Neural crest cell (in vitro differentiated cells): ENCODE results near the gene USP6NL. TPM values are rescaled to one million over a fixed set of nuclear protein-coding genes. Genes with fewer than 3 reads are reported as not detected.

Experiments
- DNase-seq: peaks from one replicate; pipeline ENCODE4 v3.0.0; 2021; ENCODE audit warnings: low read depth, mixed read lengths, low spot score
- H3K27ac Mint-ChIP-seq: one replicate; pipeline ENCODE4 v1.8.0; 2021; ENCODE audit warnings: mild to moderate bottlenecking, mixed read lengths; ENCODE audit not compliant: unreplicated experiment
- H3K27me3 Mint-ChIP-seq: 2 replicates; pipeline ENCODE4 v1.8.0; 2021; ENCODE audit warnings: low read depth, mild to moderate bottlenecking, mixed read lengths
- H3K36me3 Mint-ChIP-seq: 2 replicates; pipeline ENCODE4 v1.8.0; 2021; ENCODE audit warnings: low read depth, mild to moderate bottlenecking, mixed read lengths
- H3K4me1 Mint-ChIP-seq: 2 replicates; pipeline ENCODE4 v1.8.0; 2021; ENCODE audit warnings: mixed read lengths
- H3K4me3 Mint-ChIP-seq: one replicate; pipeline ENCODE4 v1.8.0; 2021; ENCODE audit warnings: mild to moderate bottlenecking, mixed read lengths
- H3K9me3 Mint-ChIP-seq: 2 replicates; pipeline ENCODE4 v1.8.0; 2021; ENCODE audit warnings: mixed read lengths
- total RNA-seq: library from RNA; stranded (reverse); gene quantifications from 2 replicates; pipeline ENCODE4 v1.2.1, GENCODE V29; 2021
- TF ChIP-seq, protein P1 (sequence below): fragments of 200-600 bp; sonication (generic); conservative IDR thresholded peaks from 2 replicates; pipeline ENCODE4 v1.5.0; 2021; ENCODE audit warnings: antibody characterized with exemption, mild to moderate bottlenecking

Gene USP6NL
- total RNA-seq, 1 donor from 2014 or later, result 35.3 TPM

- Mint-ChIP-seq H3K4me3 (no peak overlapping the region), H3K27me3 (no peaks in the 10 kb centered on the region), H3K4me1 (peaks cover 28% of the 10 kb centered on the region), H3K27ac (no peak overlapping the region), H3K9me3 (no peaks in the 10 kb centered on the region), H3K36me3 (peaks cover 5% of the 10 kb centered on the region)
- DNase-seq, result no peak
- TF ChIP-seq, protein P1, sequence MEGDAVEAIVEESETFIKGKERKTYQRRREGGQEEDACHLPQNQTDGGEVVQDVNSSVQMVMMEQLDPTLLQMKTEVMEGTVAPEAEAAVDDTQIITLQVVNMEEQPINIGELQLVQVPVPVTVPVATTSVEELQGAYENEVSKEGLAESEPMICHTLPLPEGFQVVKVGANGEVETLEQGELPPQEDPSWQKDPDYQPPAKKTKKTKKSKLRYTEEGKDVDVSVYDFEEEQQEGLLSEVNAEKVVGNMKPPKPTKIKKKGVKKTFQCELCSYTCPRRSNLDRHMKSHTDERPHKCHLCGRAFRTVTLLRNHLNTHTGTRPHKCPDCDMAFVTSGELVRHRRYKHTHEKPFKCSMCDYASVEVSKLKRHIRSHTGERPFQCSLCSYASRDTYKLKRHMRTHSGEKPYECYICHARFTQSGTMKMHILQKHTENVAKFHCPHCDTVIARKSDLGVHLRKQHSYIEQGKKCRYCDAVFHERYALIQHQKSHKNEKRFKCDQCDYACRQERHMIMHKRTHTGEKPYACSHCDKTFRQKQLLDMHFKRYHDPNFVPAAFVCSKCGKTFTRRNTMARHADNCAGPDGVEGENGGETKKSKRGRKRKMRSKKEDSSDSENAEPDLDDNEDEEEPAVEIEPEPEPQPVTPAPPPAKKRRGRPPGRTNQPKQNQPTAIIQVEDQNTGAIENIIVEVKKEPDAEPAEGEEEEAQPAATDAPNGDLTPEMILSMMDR, result no peak
Measured at GRCh38 chr10:11473128-11473760, 138.2 kb downstream of the USP6NL start.

- no peaks in the 10 kb centered on the region for H3K27me3 Mint-ChIP-seq
- no peak overlapping the region for H3K27ac Mint-ChIP-seq
- peak; percentile 74 for DNase-seq
- no peak overlapping the region for H3K4me3 Mint-ChIP-seq
- peaks cover 5% of the 10 kb centered on the region for H3K36me3 Mint-ChIP-seq
- H3K4me1 Mint-ChIP-seq, result peaks cover 30% of the 10 kb centered on the region
- no peaks in the 10 kb centered on the region for H3K9me3 Mint-ChIP-seq
- TF ChIP-seq, protein P1, result peak; percentile 93
Measured at GRCh38 chr10:11472158-11472753, 139.2 kb downstream of the USP6NL start.

- Mint-ChIP-seq H3K9me3 (no peaks in the 10 kb centered on the region), H3K27ac (peak overlapping the region; percentile 65), H3K27me3 (no peaks in the 10 kb centered on the region), H3K4me3 (no peak overlapping the region), H3K36me3 (peaks cover 5% of the 10 kb centered on the region), H3K4me1 (peaks cover 24% of the 10 kb centered on the region)
- no peak for DNase-seq
- TF ChIP-seq, protein P1, result no peak
Measured at GRCh38 chr10:11469575-11470391, 141.7 kb downstream of the USP6NL start.

DNA sequence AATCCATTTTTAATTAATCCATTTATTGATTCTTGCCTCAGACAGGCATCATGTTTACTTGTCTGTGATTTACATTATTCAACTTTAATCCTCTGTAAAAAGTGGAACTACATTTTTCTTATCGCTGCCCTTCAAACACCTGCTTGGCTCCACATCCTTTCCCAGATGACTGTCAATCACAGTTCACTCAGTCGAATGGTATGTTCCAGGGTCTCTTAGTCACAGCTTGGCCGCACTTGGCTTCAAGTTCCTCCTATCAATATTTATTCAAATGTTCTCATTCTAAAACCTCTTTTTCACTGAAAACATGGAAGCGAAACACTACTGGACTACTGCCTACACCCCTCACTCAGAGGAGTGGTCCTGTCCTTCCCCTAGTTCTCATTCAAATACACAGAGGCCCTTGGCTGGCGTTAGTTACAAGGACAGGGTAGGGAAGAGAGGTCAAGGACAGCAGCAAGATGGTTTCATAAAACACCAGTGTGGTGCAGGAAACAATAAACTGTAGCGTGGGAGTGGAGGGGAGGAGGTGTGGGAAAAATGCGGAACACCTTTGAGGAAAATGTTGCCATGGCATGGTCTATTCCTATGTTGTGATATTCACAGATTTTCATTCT is 143.2 kb downstream of the USP6NL start:
- Mint-ChIP-seq H3K4me1 (peaks cover 24% of the 10 kb centered on the region), H3K4me3 (no peak overlapping the region), H3K27me3 (no peaks in the 10 kb centered on the region), H3K9me3 (no peaks in the 10 kb centered on the region), H3K36me3 (peaks cover 9% of the 10 kb centered on the region), H3K27ac (peak overlapping the region; percentile 73)
- TF ChIP-seq, protein P1, result no peak
- no peak for DNase-seq

DNA sequence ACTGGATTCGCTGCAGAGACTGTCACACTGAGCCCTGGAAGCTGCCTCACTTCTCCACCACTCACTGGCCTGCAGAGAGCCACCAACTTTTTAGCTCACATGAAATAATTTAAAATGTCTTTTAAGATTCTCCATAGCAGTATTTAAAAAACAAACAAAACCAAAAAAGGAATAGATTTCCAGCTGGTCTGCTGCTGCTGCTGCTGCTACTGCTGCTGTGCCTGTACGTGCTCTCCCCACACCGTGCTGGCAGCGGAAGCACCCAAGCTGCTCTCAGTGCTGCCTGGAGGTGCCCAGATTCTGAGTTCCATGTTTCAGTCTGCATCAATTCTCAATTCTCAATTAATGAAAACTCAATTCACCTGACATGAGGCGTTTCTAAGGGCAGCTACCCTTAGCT is 146.0 kb downstream of the USP6NL start:
- TF ChIP-seq, protein P1, result no peak
- Mint-ChIP-seq H3K4me3 (no peak overlapping the region), H3K9me3 (no peaks in the 10 kb centered on the region), H3K27ac (no peak overlapping the region), H3K4me1 (peaks cover 19% of the 10 kb centered on the region), H3K36me3 (peaks cover 13% of the 10 kb centered on the region), H3K27me3 (no peaks in the 10 kb centered on the region)
- no peak for DNase-seq
